Erythroblast (primary cell): ENCODE measurements around the gene KIF4A.
"Not testable (repeated sequence)": the region's sequence is repeated elsewhere in the genome, so short reads cannot be mapped to it uniquely, and the experiment has no call there.

Source experiments
- DNase-seq, 2 experiments: peaks; one replicate each; lab custom pipeline; 2025; lab: John Stamatoyannopoulos, UW
- GATA1 ChIP-seq: IDR thresholded peaks from 2 replicates; pipeline ENCODE4 v1.6.1; 2011; ENCODE audit warnings: low read depth, mild to moderate bottlenecking, control low read depth, low read length, moderate library complexity
- POLR2A ChIP-seq: IDR thresholded peaks from 2 replicates; pipeline ENCODE4 v1.6.1; 2011; ENCODE audit warnings: mild to moderate bottlenecking, low read length

The KIF4A gene, protein sequence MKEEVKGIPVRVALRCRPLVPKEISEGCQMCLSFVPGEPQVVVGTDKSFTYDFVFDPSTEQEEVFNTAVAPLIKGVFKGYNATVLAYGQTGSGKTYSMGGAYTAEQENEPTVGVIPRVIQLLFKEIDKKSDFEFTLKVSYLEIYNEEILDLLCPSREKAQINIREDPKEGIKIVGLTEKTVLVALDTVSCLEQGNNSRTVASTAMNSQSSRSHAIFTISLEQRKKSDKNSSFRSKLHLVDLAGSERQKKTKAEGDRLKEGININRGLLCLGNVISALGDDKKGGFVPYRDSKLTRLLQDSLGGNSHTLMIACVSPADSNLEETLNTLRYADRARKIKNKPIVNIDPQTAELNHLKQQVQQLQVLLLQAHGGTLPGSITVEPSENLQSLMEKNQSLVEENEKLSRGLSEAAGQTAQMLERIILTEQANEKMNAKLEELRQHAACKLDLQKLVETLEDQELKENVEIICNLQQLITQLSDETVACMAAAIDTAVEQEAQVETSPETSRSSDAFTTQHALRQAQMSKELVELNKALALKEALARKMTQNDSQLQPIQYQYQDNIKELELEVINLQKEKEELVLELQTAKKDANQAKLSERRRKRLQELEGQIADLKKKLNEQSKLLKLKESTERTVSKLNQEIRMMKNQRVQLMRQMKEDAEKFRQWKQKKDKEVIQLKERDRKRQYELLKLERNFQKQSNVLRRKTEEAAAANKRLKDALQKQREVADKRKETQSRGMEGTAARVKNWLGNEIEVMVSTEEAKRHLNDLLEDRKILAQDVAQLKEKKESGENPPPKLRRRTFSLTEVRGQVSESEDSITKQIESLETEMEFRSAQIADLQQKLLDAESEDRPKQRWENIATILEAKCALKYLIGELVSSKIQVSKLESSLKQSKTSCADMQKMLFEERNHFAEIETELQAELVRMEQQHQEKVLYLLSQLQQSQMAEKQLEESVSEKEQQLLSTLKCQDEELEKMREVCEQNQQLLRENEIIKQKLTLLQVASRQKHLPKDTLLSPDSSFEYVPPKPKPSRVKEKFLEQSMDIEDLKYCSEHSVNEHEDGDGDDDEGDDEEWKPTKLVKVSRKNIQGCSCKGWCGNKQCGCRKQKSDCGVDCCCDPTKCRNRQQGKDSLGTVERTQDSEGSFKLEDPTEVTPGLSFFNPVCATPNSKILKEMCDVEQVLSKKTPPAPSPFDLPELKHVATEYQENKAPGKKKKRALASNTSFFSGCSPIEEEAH

DNA sequence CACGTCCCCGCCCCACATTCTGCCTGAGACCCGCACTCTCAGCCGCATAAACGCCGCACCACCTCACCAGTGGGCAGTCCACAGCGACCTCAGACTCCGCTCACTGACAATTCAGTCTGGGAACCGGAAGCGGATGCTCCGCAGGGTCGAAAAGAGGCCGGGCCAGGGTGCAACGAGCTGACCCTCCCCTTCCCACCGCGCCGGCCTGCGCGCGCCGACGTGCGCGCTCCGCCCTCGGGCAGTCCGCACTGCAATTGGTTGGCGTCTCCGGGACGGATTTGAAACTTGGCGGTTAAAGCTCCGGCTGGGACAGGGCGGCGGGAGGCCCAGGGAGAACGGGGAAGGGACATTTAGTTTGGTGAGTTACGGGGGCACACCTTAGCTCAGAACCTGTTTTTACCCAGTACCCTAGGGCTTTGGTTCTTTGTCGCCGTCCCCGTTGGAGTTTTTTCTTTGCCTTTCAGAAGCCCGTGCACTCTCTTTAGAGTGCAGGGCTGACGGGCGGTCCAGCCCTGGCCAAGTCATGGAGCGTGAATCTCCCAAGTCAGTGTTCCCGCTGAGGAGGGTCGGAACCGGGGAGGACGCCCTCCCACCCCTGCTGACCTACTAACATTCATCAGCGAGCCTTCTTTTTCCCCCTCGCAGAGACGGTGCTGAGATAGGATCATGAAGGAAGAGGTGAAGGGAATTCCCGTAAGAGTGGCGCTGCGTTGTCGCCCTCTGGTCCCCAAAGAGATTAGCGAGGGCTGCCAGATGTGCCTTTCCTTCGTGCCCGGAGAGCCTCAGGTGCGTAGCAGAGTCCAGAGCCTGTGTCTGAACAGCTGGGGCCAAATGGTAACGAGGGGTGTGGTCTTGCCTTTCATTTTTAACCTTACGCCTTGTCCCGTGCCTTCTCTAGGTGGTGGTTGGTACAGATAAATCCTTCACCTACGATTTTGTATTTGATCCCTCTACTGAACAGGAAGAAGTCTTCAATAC, at the start of gene KIF4A, which contains the start of gene PDZD11:
Gene KIF4A (plus strand): TSS at position 312 of the 978 bp plus-strand sequence. CDS start 355 bp downstream, at position 667.
Gene PDZD11 (minus strand): TSS at position 135 of the 978 bp plus-strand sequence. CDS start 586 bp downstream, outside the sequence.
- TF ChIP-seq POLR2A, result peak; percentile 84
- TF ChIP-seq GATA1, result no peak
- peak; percentile 90 to 91 for DNase-seq

GRCh38 chrX:70240751-70241150, 49.2 kb upstream of the KIF4A start:
- TF ChIP-seq POLR2A (no peak), GATA1 (no peak)
- DNase-seq, result peak in 1 of 2 experiments; percentile 40

- no peak for DNase-seq
- TF ChIP-seq GATA1, result no peak
- no peak for TF ChIP-seq POLR2A
These were observed 48.4 kb upstream of the KIF4A start for GRCh38 chrX:70241501-70241900.

GRCh38 chrX:70243601-70244000, 46.3 kb upstream of the KIF4A start:
- DNase-seq, result not testable (repeated sequence)

DNA sequence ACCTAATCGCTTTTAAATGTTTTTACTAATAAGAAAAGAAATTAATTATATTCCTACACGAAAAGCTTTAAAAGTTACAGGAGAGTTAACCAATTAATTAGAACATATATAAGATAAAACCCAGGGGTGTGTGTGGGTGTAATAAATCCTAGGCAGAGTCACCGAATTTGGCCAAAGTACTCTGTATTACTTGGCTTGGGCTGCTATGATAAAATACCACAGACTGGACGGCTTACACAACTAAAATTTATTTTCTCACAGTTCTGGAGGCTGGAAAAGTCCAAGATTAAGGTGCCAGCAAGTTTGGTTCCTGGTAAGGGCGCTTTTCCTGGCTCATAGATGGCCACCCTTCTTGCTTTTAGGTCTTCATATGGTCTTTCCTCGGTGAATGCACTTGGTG, 45.0 kb upstream of the KIF4A start:
- TF ChIP-seq GATA1, result no peak
- TF ChIP-seq POLR2A, result no peak
- no peak for DNase-seq

- TF ChIP-seq POLR2A (no peak), GATA1 (no peak)
- no peak for DNase-seq
These were observed 42.7 kb upstream of the KIF4A start for GRCh38 chrX:70247252-70247651.

DNA sequence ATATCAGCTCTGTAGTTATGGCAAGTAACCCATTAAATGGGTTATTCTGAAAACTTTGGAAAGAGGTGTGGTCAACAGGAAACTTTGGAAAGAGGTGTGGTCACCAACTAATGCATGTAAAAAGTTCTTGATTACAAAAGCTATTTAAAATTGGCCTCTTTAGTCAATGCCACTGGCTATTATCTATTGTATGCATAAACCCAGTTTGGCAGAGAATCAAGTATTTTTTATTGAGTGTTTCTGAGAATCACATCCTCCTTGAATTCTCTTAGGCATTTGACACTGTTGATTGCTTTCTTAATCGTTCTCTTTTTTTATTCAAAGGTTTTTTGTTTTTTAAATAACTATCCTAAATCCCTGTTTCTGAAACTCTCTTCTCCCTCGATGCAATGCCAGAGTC, 37.4 kb upstream of the KIF4A start:
- no peak for DNase-seq
- no peak for TF ChIP-seq GATA1

DNA sequence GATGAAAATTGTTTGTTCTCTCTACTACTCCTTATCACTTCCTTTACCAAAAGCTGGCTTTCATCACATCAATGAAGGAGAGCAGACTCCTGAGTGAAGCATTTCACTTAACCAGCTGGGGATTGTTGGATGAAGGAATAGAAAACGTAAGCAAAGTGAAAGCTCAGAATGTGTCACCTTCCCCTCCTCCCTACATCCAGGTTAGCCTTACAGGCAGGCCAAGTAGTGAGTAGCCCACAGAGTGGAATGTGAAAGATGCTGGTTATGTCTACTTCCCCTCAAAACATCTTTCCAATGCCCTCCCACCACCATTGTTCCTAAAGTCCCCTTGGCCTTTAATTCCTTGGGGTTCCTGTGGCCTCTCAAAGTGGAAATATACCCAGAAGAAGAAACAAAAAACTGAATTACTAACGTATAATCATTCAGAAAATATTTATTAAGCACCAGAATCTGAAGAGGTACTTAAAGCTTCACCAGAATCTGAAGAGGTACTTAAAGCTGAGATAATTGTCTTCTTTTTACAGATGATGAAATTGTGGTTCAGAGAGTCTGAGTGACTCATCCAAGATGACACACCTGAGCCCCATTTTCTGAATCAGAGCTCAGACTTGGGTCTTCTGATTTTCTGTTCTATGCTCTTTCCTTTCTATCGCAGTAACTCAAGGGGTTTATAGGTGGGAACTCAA, 36.4 kb upstream of the KIF4A start:
- DNase-seq, result no peak
- TF ChIP-seq GATA1 (no peak), POLR2A (no peak)

DNA sequence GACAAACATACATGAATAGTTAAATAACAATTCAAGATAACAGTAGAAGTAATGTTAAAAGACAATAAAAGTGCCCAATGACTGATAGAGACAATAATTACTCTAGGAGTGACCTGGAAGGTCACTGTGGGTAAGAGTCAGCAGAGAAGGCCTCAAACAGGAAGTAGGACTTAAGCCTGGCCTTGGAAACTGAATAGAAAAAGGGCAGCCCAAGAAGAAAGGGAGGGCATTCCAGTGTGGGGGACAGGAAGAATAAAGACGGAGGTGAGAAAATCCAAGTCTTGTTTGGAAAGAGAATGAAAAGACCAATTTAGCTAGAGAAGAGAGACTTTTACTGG, 35.9 kb upstream of the KIF4A start:
- TF ChIP-seq GATA1, result no peak
- TF ChIP-seq POLR2A, result no peak
- no peak for DNase-seq

DNA sequence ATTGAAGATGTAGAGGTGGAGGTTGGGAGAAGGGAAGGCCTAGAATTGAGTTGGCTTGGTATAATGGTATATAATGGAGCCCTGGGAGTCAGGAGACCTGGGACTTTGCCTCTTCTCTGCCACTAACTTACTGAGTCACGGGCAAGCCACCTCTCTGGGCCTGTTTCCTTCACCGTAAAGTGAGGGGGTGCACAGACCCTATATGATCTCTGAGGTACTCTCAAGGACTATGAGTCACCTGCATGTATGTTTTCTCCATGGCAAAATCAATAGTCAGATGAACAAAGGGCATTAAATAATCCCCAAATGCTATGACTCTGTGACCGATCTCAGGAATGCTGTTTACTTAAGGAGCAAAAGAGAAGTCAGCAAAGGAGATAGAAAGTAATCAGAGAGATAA, 35.0 kb upstream of the KIF4A start:
- DNase-seq, result no peak
- TF ChIP-seq GATA1 (no peak), POLR2A (no peak)

DNA sequence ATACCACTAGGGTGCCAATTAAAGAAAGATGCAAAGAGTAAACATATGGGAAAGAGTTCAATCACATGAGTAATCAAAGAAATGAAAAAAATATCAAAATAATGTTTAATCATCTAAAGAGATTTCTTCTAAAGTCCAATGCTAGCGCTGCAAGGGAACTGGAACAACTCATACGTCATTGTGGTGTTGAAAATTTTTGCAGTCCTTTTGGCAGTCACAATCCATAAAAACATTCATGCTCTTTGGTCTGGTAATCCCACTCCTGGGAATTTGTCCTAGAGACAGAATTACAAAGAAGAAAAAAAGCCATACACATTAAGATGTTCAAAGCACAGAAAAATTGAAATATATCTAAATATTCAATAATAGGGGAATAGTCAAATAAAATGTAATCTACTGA, 34.5 kb upstream of the KIF4A start:
- DNase-seq, result no peak
- TF ChIP-seq GATA1 (no peak), POLR2A (no peak)

DNA sequence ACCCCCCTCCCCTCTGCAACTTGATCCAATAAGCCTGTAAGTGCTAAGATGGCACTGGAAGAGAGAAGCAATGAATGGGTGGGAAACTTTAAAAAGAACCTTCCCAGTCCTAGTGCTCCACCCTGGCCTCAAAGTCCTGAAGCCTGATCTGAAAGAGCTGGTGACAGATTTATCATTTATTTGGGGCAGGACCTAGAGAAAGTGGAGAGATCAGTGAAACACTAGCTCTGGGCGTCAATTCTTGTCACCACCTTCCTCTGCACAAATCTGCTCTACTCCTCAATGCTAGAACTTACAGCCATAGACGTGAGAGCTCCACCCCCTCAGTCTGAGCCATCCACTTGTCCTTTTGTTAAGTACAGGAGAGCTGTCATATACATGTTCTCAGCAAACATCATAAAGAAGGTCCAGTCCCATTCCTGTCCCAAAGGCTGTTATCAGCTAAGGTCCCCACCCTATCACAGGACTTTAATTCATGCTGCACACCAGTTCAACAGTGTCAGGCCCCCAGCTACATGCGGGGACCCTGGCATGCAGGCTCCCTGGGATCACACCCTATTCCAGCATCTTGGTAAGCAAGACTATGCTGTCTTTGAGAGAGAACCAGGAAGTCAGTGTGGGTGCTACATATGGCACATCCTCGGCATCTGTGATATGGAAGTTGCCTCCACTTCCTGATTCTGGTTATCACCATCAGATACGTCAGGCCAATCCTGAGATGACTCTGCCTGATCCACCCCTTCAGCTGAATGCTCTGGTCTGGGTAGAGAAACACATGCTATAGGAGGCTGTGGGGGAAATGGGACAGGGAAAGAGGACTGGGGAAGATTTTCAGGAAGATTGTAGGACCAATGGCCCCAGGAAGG, 32.2 kb upstream of the KIF4A start:
- TF ChIP-seq GATA1 (no peak), POLR2A (no peak)
- no peak for DNase-seq
